Keratinocyte (primary cell): ENCODE measurements around the gene FDX1. TPM values are rescaled to one million over a fixed set of nuclear protein-coding genes. Genes with fewer than 3 reads are reported as not detected.
A peak's percentile ranks its signal among the peaks of the same experiment; 100 is the strongest.

Experiments
- DNase-seq: peaks from one replicate; pipeline ENCODE4 v3.0.0-alpha.2; 2011; ENCODE audit warnings: low read depth, missing footprints, low spot score
- FAIRE-seq: peaks from 2 replicates; lab custom pipeline; 2011; peaks lifted over from hg19 to GRCh38; lab: Jason Lieb, UNC
- H2AFZ ChIP-seq: 2 replicates; pipeline ENCODE4 v1.6.0; 2012; ENCODE audit warnings: low read length, control low read depth, inconsistent platforms; ENCODE audit not compliant: control insufficient read depth
- H3K27ac ChIP-seq: 2 replicates; pipeline ENCODE4 v1.5.1; 2011; ENCODE audit warnings: low read length; ENCODE audit not compliant: control insufficient read depth, insufficient read depth
- H3K27me3 ChIP-seq: 3 replicates; pipeline ENCODE4 v1.6.0; 2011; ENCODE audit warnings: low read length; ENCODE audit not compliant: control insufficient read depth, insufficient read depth; ENCODE audit errors: extremely low read depth
- H3K36me3 ChIP-seq, 2 experiments: 2 replicates in 1 of 2; 3 replicates in 1 of 2; pipeline ENCODE4 v1.5.1; 2011; ENCODE audit warnings: low read length in 2 of 2, mild to moderate bottlenecking in 1 of 2; ENCODE audit not compliant: control insufficient read depth in 2 of 2, insufficient read depth in 2 of 2; ENCODE audit errors: extremely low read depth in 1 of 2
- H3K4me1 ChIP-seq: 3 replicates; pipeline ENCODE4 v1.5.1; 2011; ENCODE audit warnings: low read length; ENCODE audit not compliant: control insufficient read depth, insufficient read depth; ENCODE audit errors: extremely low read depth
- H3K4me2 ChIP-seq: 3 replicates; pipeline ENCODE4 v1.6.0; 2011; ENCODE audit warnings: low read depth, low read length; ENCODE audit not compliant: control insufficient read depth, insufficient read depth; ENCODE audit errors: extremely low read depth
- H3K4me3 ChIP-seq, 3 experiments: fragments of 200-600 bp in 1 of 3; sonication (generic) in 1 of 3; 2 replicates in 2 of 3; 3 replicates in 1 of 3; pipeline ENCODE4 v1.5.1; 2011 to 2016; ENCODE audit warnings: low read length in 3 of 3, mild to moderate bottlenecking in 3 of 3, control low read depth in 2 of 3, inconsistent platforms in 1 of 3, low read depth in 1 of 3, mixed read lengths in 1 of 3, mixed run types in 1 of 3, moderate library complexity in 1 of 3; ENCODE audit not compliant: control insufficient read depth in 2 of 3, insufficient read depth in 2 of 3; ENCODE audit errors: extremely low read depth in 1 of 3
- H3K79me2 ChIP-seq: 2 replicates; pipeline ENCODE4 v1.6.0; 2012; ENCODE audit warnings: low read length; ENCODE audit not compliant: control insufficient read depth, insufficient read depth
- H3K9ac ChIP-seq: 3 replicates; pipeline ENCODE4 v1.6.0; 2011; ENCODE audit warnings: low read length; ENCODE audit not compliant: control insufficient read depth, insufficient read depth; ENCODE audit errors: extremely low read depth
- H3K9me1 ChIP-seq: 3 replicates; pipeline ENCODE4 v1.6.0; 2011; ENCODE audit warnings: low read length; ENCODE audit not compliant: control insufficient read depth, insufficient read depth; ENCODE audit errors: extremely low read depth
- H3K9me3 ChIP-seq: 2 replicates; pipeline ENCODE4 v1.5.1; 2012; ENCODE audit warnings: low read depth, low read length; ENCODE audit not compliant: control insufficient read depth
- H4K20me1 ChIP-seq: 3 replicates; pipeline ENCODE4 v1.6.0; 2011; ENCODE audit warnings: low read length; ENCODE audit not compliant: control insufficient read depth, insufficient read depth; ENCODE audit errors: extremely low read depth
- EZH2 ChIP-seq: IDR thresholded peaks from one replicate; pipeline ENCODE4 v1.6.1; 2012; ENCODE audit warnings: inconsistent platforms, mild to moderate bottlenecking, low read length, moderate library complexity
- dilution Hi-C: fragments of 300-500 bp; cut with MboI; formaldehyde crosslinking; loops from one replicate; pipeline ENCODE4 v1.7.0; 2020; ENCODE audit warnings: low sequenced_read_pairs; ENCODE audit not compliant: extremely low pct_ligation_motif_present
- polyA plus RNA-seq, 5 experiments: library from polyadenylated mRNA; depleted of rRNA in 3 of 5; stranded (reverse) in 3 of 5; stranded (forward) in 1 of 5; unstranded in 1 of 5; fragments of >200 nt; gene quantifications; 1 replicate in 1 of 5; 2 replicates in 3 of 5; 3 replicates in 1 of 5; pipeline versions ENCODE4 v1.2.1 to v1.2.3, GENCODE V29; 2011 to 2012; ENCODE audit warnings: missing spikeins in 2 of 5, low read depth in 1 of 5, low replicate concordance in 1 of 5
- TF ChIP-seq, protein P1 (sequence below), 3 experiments: IDR thresholded peaks in 1 of 3; conservative IDR thresholded peaks in 1 of 3; optimal IDR thresholded peaks in 1 of 3; 2 replicates in 2 of 3; 3 replicates in 1 of 3; pipeline versions ENCODE3 to v1.5.1; 2011; ENCODE audit warnings: low read length in 3 of 3, mild to moderate bottlenecking in 3 of 3, moderate library complexity in 2 of 3, control low read depth in 1 of 3, inconsistent platforms in 1 of 3; ENCODE audit not compliant: insufficient read depth in 2 of 3; ENCODE audit errors: extremely low read depth in 1 of 3

The FDX1 gene
- polyA plus RNA-seq, 1 donor (not counting 4 experiments of a cell fraction or from before 2014, with no cell fraction given) = 9.1 TPM

DNA sequence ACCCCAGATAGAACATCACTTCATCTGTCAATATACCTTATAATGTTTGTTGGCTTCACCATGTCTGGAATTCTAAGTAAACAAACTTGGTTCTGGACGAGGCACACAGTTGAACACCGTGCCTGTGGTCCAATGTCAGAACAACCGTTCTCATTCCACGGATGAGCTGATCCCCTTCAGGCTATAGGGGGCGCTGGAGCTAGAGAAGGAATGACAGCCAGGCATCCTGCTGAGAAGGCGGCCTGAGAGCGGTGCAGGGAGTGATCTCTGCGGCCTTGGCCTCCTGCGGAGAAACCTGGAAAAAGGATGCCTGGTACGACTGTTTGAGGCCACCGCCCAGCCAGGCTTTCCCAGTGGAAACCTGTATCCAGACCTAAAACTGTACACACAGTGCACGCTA is 48.7 kb downstream of the FDX1 start:
- TF ChIP-seq, protein P1, sequence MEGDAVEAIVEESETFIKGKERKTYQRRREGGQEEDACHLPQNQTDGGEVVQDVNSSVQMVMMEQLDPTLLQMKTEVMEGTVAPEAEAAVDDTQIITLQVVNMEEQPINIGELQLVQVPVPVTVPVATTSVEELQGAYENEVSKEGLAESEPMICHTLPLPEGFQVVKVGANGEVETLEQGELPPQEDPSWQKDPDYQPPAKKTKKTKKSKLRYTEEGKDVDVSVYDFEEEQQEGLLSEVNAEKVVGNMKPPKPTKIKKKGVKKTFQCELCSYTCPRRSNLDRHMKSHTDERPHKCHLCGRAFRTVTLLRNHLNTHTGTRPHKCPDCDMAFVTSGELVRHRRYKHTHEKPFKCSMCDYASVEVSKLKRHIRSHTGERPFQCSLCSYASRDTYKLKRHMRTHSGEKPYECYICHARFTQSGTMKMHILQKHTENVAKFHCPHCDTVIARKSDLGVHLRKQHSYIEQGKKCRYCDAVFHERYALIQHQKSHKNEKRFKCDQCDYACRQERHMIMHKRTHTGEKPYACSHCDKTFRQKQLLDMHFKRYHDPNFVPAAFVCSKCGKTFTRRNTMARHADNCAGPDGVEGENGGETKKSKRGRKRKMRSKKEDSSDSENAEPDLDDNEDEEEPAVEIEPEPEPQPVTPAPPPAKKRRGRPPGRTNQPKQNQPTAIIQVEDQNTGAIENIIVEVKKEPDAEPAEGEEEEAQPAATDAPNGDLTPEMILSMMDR (optimal IDR thresholded peaks at IDR 0.05 in 1 of 3, IDR thresholded peaks at IDR 0.05 in 1 of 3, conservative IDR thresholded peaks at IDR 0.05 in 1 of 3; ENCODE audit: extremely low read depth in 1 of 3, insufficient read depth in 2 of 3, low read length in 3 of 3) = peak in 1 of 3 experiments; percentile 12
- TF ChIP-seq EZH2 = no peak
- dilution Hi-C loops = no loop called here
- no peaks in the 10 kb centered on the region for H3K9me3 ChIP-seq

DNA sequence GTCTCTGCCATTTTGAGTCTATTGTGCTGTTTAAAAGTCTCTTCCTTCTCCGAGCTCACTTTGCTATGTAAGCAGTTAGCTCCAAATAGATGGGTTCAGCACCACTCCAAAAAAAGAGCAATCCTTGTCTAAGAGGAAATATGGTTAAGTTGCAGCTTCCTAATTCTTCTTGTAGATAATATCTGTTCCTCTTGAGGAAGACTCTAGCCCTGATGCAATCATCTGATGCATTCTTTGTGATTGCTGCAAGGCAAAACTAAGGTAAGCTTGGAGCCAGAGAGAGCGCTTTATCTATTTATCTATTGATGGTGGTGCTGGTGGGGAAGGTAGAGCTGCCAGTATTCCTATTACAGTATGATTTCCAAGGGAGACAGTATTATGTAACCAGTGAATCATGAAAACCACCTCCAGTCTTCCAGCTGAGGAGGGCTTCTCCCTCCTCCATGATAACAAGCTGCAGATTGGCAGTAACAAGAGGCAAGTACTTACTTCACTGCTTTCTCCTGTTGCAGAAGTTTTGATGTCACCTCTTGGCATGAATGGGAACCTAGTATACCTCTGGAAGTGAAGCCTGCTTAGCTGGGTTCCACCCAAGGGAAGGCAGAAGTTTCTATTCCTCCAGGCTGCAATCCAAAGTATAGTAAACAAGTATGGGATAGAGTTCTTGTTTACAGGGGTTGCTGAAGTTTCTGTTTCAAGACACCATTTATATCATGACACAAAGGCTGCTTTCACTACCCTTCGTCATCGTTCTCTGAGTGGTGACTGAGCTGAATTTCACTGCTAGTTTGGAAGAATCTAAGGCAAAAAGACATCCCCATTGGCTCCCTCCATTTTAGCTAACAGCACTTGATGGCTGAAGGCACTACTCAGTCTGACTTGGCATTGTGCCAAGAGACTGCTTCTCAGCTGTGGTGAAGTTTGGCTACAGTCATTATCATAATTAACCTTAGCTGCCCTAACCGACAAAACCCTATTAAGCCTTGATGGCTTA is 49.7 kb downstream of the FDX1 start:
- DNase-seq = no peak
- Histone ChIP-seq H3K36me3 (no peaks in the 10 kb centered on the region), H2AFZ (no peak overlapping the region), H3K9me1 (no peaks in the 10 kb centered on the region), H3K9ac (no peak overlapping the region), H3K79me2 (no peaks in the 10 kb centered on the region), H3K4me2 (no peak overlapping the region), H4K20me1 (no peaks in the 10 kb centered on the region), H3K9me3 (no peaks in the 10 kb centered on the region), H3K27ac (no peak overlapping the region), H3K27me3 (no peaks in the 10 kb centered on the region), H3K4me3 (no peak overlapping the region), H3K4me1 (peaks cover 3% of the 10 kb centered on the region)
- TF ChIP-seq, protein P1 (optimal IDR thresholded peaks at IDR 0.05 in 1 of 3, IDR thresholded peaks at IDR 0.05 in 1 of 3, conservative IDR thresholded peaks at IDR 0.05 in 1 of 3; ENCODE audit: extremely low read depth in 1 of 3, insufficient read depth in 2 of 3, low read length in 3 of 3) = no peak
- TF ChIP-seq EZH2 = no peak
- dilution Hi-C loops = no loop called here
- FAIRE-seq = peak; percentile 9

More for the DNA sequence above, 48.7 kb downstream of the FDX1 start:
- no peak overlapping the region for H2AFZ ChIP-seq
- no peaks in the 10 kb centered on the region for H3K79me2 ChIP-seq
- no peaks in the 10 kb centered on the region for H3K9me1 ChIP-seq
- H3K4me1 ChIP-seq = peaks cover 3% of the 10 kb centered on the region
- H3K4me3 ChIP-seq = no peak overlapping the region
- H3K27me3 ChIP-seq = no peaks in the 10 kb centered on the region
- no peak overlapping the region for H3K4me2 ChIP-seq
- no peaks in the 10 kb centered on the region for H4K20me1 ChIP-seq
- no peak overlapping the region for H3K9ac ChIP-seq
- H3K36me3 ChIP-seq = no peaks in the 10 kb centered on the region
- DNase-seq = no peak
- no peak overlapping the region for H3K27ac ChIP-seq
- no peak for FAIRE-seq
